ENCODE measurements around the gene FGF9. TPM values are rescaled to one million over a fixed set of nuclear protein-coding genes. Genes with fewer than 3 reads are reported as not detected.

Gene FGF9
- total RNA-seq, 2 donors from 2014 or later = 0.29 TPM; not detected in 1

DNA sequence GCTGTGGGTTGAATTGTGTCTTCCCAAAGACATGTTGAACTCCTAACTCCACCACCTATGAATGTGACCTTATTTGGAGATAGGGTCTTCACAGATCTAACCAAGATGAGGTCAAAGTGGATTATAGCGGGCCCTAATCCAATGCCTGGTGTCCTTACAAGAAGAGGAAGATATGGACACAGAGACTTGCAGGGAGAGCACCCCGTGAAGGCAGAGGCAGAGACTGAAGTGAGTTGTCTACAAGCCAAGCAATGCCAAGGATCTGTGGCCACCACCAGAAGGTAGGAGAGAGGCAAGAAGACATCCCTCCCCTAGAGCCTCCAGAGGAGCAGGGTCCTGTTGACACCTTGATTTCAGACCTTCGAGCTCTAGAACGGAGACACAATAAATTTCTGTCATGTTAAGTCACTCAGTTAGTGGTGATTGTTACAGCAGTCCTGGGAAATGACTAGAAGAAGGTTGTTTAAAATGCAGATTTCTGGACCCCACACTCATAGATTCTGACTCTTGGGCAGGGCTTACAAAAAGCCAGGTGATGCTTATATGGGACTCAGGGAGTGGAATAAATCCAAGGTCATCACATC lies 70.6 kb downstream of the FGF9 start:
- Mint-ChIP-seq H3K27ac (no peak overlapping the region), H3K9me3 (no peaks in the 10 kb centered on the region), H3K36me3 (no peaks in the 10 kb centered on the region), H3K4me3 (no peak overlapping the region), H3K4me1 (ENCODE audit: low read depth in 2 of 2) (no peaks in the 10 kb centered on the region), H3K27me3 (peaks cover 11 to 14% of the 10 kb centered on the region in 2 donors)
- ATAC-seq (no peak), DNase-seq (ENCODE audit: low spot score) (no peak)

DNA sequence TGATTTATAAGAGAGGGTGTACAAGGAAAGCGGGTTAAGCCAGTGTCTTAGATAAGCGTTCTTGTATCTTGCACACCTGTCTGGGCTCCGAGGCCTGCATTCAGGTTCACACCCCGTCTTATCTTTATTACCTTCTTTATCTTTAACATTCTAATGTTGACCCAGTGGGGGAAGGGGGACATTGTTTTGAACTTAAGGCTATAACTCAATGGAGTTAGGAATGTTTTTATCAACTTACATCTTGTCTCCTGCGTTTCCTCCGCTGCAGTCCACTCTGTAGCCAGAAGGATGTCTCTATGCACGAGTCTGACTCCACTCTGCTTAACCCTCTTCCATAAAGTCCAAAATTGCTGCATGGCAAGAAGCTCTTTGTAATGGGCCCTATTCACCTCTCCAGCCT lies 71.2 kb downstream of the FGF9 start:
- DNase-seq (ENCODE audit: low spot score) = no peak
- Mint-ChIP-seq H3K4me1 (ENCODE audit: low read depth in 2 of 2) (no peaks in the 10 kb centered on the region), H3K27ac (no peak overlapping the region), H3K36me3 (no peaks in the 10 kb centered on the region), H3K9me3 (no peaks in the 10 kb centered on the region), H3K27me3 (peaks cover 13 to 14% of the 10 kb centered on the region in 2 donors), H3K4me3 (no peak overlapping the region)
- no peak for ATAC-seq

DNA sequence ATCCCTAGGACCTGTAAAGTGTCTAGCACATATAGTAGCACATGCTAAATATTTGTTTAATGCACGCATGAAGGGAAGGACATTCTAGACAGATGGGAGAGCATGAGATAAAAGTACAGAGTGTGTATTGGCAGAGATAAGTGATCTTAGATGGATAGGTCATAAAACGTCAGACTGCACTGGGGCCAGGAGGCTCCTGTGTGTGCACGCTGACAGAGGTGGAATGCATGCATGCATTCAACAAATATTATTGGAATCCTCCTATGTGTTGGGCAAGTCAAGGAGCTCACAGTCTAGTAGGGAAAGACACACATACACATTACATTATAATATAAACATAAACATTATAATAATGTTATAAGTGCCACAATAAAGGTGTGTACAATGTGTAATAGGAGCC lies 73.3 kb downstream of the FGF9 start:
- Mint-ChIP-seq H3K9me3 (no peaks in the 10 kb centered on the region), H3K4me3 (no peak overlapping the region), H3K27ac (no peak overlapping the region), H3K36me3 (no peaks in the 10 kb centered on the region), H3K4me1 (ENCODE audit: low read depth in 2 of 2) (no peaks in the 10 kb centered on the region), H3K27me3 (peaks cover 11% of the 10 kb centered on the region in 2 donors)
- ATAC-seq (peak in 1 of 2 donors; percentile 32), DNase-seq (ENCODE audit: low spot score) (no peak)

DNA sequence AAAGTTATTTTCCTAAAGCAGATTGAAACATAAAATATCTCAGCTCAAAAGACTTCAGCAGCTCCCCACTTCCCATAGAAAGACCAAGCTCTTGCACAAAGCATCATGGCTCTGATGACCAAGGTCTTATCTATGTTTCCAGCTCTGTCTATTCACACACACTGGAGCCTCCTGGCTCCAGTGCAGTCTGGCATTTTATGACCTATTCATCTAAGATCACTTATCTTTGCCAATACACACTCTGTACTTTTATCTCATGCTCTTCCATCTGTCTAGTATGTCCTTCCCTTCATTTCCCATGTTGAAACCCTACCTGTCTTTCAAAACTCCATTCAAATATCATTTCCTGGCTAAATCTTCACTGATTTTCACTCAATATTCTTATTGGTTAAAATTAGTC lies 74.4 kb downstream of the FGF9 start:
- Mint-ChIP-seq H3K36me3 (no peaks in the 10 kb centered on the region), H3K27me3 (peaks cover 8 to 15% of the 10 kb centered on the region in 2 donors), H3K4me1 (ENCODE audit: low read depth in 2 of 2) (no peaks in the 10 kb centered on the region), H3K4me3 (no peak overlapping the region), H3K9me3 (no peaks in the 10 kb centered on the region), H3K27ac (no peak overlapping the region)
- ATAC-seq (no peak), DNase-seq (ENCODE audit: low spot score) (no peak)

DNA sequence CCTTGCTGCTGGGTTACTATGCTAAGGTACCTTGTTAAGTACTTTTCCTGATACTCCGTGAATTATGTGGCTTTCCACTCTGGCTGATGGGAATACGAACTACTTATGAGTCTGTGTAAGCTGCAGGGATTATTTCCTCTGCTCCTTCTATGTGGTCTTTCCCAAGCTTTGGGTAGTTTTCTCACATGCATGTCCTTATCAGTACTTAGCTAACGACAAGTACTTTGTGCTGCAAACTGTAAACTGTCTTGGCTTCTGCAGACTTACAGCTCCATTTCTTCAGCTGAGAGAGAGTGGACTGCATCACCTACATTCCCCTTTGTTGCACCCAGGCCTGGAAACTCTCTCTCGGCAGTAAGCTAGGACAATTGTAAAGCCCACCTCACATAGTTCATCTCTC lies 76.6 kb downstream of the FGF9 start:
- H3K27me3 Mint-ChIP-seq = peaks cover 12 to 23% of the 10 kb centered on the region in 2 donors
- DNase-seq (ENCODE audit: low spot score) (no peak), ATAC-seq (no peak)
- no peaks in the 10 kb centered on the region for H3K9me3 Mint-ChIP-seq
- H3K4me3 Mint-ChIP-seq = no peak overlapping the region
- H3K4me1 Mint-ChIP-seq (ENCODE audit: low read depth in 2 of 2) = no peaks in the 10 kb centered on the region
- no peak overlapping the region for H3K27ac Mint-ChIP-seq
- H3K36me3 Mint-ChIP-seq = no peaks in the 10 kb centered on the region

DNA sequence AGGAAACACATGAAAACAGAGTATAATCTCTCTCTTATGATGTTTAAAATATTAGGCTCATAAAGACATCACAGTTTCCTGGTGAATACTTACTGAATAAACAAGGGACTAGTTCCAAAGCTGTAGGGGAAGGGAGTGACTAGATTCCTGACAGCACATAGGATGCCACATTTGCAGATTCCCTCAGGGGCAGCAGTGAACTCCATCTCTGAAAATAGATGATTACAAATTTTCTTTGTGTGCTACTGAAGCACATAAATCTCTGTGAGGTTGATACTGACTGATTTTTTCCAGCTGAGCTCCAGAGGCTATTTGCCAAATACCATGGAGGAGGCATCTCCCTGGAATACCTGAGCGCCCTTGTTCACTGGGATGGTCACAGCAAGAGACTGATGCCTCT lies 77.3 kb downstream of the FGF9 start:
- Mint-ChIP-seq H3K9me3 (no peaks in the 10 kb centered on the region), H3K4me3 (no peak overlapping the region), H3K36me3 (no peaks in the 10 kb centered on the region), H3K27ac (no peak overlapping the region), H3K4me1 (ENCODE audit: low read depth in 2 of 2) (no peaks in the 10 kb centered on the region), H3K27me3 (peaks cover 12 to 24% of the 10 kb centered on the region in 2 donors)
- ATAC-seq (no peak), DNase-seq (ENCODE audit: low spot score) (no peak)

DNA sequence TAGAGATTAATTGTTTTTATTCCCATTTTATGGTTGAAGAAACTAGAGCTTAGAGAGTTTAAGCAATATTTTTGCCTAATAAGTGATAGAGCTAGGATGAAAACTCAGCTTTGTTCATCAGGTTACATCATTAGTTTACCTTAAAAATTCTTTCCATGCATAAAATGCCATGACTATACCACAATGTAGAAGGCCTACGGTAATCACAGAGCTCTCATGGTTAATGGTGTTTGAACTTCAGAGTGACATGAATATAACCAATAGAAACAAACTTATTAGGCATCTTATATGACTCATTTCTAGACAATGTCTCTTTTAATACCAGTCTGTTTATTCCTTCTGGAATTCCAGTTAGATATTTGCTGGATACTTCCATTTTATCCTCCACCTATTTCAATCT lies 78.5 kb downstream of the FGF9 start:
- Mint-ChIP-seq H3K36me3 (no peaks in the 10 kb centered on the region), H3K9me3 (no peaks in the 10 kb centered on the region), H3K27ac (no peak overlapping the region), H3K27me3 (peaks cover 17 to 32% of the 10 kb centered on the region in 2 donors), H3K4me1 (ENCODE audit: low read depth in 2 of 2) (no peaks in the 10 kb centered on the region), H3K4me3 (no peak overlapping the region)
- no peak for DNase-seq (ENCODE audit: low spot score)
- ATAC-seq = no peak

DNA sequence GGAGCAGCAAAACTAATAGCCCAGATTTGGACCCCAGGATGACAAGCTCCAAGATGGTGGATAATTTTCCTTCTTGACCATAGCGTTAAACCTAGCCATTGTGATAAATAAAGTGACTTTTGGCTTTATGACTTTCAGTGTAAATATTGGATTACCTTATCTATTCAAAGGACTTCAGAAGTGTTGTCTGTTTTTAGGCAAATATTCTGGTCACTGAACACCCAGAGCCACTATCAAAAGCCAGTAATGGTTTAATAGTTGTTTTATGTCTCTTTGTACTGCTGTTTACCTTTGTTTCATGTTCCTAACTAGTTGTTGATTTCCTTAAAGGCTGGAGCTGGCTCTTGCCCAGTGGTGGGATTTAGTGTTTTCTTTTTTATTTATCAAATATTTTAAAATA lies 81.6 kb downstream of the FGF9 start:
- DNase-seq (ENCODE audit: low spot score) (no peak), ATAC-seq (no peak)
- Mint-ChIP-seq H3K36me3 (no peaks in the 10 kb centered on the region), H3K4me1 (ENCODE audit: low read depth in 2 of 2) (no peaks in the 10 kb centered on the region), H3K4me3 (no peak overlapping the region), H3K9me3 (no peaks in the 10 kb centered on the region), H3K27ac (no peak overlapping the region), H3K27me3 (peaks cover 15 to 38% of the 10 kb centered on the region in 2 donors)

DNA sequence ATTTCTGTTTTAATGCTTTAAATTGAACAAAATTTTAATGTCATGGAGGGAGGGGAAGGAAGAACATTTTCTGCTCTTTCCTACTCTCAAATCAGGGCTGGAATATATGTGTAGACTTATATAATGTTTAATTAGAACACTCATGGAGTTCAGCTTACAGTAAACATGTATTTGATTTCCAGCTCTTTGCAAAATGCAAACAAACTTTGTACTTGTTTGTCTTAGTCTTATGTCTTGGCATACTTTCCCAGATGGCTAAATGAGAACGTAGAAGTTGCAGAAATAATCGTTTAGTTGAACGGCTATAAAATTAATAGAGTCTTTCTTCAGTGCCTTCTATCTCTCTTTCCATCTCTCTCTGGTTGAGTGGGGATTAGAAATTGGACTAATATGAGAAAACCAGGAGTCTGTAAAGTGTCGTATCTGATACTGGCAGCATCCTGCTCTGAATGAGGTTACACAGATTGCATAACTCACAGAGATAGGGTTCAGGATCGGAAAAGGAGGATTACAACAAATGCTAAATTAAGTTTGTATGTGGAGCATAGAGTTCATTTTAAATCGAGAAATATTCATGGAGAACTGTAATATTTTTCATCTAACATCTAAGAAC lies 82.3 kb downstream of the FGF9 start:
- Mint-ChIP-seq H3K4me1 (ENCODE audit: low read depth in 2 of 2) (no peaks in the 10 kb centered on the region), H3K27ac (no peak overlapping the region)

More for the DNA sequence above, 82.3 kb downstream of the FGF9 start:
- Mint-ChIP-seq H3K9me3 (no peaks in the 10 kb centered on the region), H3K27me3 (peaks cover 11 to 32% of the 10 kb centered on the region in 2 donors), H3K4me3 (no peak overlapping the region), H3K36me3 (no peaks in the 10 kb centered on the region)
- DNase-seq (ENCODE audit: low spot score) (no peak), ATAC-seq (no peak)

Other genes with a start within 250 kb of the FGF9 start
- 10 to 100 TPM; 46.0 to 54.9 TPM for gene ZDHHC20, start 211.8 kb upstream of the FGF9 start, total RNA-seq
- 10 to 100 TPM; 30.5 to 35.0 TPM for gene MICU2, start 66.9 kb upstream of the FGF9 start, total RNA-seq